COLO829 (cell line): Measurements from ENCODE around the gene SLC11A2.
"Not testable (repeated sequence)": the region's sequence is repeated elsewhere in the genome, so short reads cannot be mapped to it uniquely, and the experiment has no call there.

ENCODE experiments used
- DNase-seq: peaks from one replicate; pipeline ENCODE4 v3.0.0; 2012; ENCODE audit warnings: low spot score

SLC11A2 gene

DNA sequence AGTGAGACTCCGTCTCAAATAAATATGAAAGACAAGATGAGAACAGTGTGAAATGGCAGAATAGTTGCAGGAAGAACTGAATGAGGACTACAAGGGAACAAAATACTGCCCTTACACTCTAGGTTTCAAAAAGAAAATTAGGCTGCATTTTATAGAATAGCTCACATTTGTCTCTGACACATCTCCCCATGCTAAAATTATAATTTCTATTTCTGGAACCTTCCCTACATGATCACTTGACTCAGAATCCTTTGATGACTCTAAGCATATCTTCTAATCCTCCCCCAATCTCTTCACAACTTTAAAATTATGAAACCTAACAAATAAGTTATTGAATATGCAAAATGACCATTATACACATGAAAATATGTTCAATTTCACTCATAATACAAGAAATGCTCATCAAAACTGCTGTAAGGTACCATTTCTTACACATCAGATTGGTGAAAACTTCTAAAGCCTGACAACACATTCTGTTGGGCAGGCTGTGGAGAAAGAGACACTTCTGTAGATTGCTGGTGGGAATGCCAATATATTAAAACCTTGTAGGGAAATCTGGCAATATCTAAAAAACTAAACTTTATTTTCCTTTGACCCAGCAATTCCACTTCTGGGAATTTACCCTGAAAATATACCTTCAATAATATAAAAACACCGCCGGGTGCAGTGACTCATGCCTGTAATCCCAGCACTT lies 78.1 kb downstream of the SLC11A2 start:
- no peak for DNase-seq

DNA sequence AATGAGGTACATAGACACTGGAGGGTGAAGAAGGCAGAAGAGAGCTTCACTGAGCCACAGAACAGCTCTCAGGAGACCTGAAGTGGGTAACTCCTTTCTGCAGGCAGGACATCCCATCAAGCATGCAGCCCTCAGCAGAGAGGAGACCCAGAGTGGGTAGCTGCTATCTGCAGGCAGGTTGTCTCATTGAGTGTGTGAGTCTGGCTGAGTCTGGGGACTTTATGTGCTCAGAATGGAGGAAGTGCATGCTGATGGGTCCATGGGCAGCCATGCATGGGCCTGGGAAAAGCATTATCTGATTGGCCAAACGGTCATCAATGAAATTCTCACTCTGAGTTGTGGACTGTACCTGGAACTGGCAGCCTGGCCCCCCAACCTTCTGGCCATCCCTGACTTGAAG lies 88.5 kb downstream of the SLC11A2 start:
- no peak for DNase-seq

DNA sequence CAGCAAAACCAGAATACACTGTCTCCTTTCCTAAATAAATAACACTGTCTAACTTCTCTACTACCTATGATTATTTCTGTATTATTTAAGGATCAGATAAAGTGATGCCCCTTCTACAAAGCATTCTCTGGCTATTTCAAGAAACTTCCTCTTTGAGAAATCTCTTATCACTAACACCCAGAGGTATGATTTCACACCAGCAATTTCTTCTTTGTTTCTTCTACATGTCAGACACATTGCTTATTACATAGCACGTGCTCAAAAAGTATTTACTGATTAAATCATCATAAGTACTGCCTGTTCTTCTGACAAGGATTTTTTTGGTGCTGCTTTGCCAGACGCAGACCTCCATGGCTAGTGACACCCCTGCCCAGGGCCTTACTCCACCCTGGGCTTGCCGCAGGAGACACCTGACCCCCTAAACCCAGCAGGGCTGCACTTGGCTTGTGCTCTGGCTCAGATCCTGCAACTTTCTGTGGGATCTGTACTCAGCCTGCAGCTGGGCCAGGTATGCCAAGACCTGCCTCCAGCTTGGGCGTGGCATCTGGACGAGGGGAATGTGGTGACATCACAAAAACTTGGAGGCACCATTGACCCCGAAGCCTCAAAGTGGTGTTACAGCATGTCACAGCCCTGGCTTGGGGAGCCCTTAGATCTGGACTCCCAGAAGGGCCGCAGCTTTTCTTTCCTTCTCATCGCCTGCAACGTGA lies 89.2 kb downstream of the SLC11A2 start:
- DNase-seq: no peak

DNA sequence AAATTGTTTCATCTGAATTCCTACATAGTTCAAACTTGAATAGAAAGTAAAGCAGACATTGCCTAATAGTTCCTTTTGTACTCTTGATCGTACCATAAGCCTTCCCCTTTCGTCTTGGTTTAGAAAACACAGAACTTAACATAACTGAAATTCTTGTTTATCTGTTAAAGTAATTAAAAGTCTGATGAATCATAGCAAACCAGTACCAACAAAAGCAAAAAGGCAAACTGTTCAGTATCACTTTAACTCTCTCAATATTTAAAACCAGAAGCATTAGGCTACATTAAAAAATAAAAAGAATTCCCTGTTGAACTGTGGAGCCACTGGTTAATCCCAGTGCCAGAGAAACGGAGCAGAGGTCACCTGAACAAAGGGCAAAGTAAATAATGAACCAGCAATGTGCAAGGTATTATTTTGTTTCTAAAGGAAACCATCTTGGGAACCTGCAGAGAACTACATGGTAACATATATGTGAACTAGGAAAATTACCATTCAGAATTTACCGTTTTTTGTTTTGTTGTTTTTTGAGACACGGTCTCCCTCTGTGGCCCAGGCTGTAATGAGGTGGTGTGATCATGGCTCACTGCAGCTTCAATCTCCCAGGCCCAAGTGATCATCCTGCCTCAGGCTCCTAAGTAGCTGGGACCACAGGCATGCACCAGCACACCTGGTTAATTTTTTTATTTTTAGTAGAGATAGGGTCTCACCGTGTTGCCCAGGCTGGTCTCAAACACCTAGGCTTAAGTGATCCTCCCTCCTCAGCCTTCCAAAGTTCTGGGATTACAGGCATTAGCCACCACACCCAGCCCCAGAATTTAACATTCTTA lies 91.0 kb downstream of the SLC11A2 start:
- no peak for DNase-seq

DNA sequence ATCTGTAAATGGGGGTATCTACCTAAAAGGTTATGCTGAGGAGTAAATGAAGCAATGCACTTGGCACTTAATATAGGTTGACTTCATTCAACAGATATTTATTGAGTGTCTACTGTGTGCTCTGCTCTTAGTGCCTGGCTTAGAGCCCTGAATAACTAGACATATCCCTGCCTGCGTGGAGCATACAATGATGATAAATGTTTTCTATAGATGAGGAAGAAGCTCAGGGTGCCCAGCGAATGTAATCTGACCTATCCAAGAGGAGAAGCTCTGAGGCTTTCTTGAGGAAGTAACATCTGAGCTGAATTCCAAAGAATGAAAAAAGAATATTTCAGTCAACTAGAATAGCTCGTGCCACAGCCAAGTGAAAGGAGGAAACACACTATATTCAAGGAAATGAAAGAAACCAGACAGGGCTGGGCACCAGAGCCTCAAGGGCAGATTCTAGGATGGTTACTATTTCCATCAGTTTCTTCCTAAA lies 91.8 kb downstream of the SLC11A2 start:
- DNase-seq: no peak

DNA sequence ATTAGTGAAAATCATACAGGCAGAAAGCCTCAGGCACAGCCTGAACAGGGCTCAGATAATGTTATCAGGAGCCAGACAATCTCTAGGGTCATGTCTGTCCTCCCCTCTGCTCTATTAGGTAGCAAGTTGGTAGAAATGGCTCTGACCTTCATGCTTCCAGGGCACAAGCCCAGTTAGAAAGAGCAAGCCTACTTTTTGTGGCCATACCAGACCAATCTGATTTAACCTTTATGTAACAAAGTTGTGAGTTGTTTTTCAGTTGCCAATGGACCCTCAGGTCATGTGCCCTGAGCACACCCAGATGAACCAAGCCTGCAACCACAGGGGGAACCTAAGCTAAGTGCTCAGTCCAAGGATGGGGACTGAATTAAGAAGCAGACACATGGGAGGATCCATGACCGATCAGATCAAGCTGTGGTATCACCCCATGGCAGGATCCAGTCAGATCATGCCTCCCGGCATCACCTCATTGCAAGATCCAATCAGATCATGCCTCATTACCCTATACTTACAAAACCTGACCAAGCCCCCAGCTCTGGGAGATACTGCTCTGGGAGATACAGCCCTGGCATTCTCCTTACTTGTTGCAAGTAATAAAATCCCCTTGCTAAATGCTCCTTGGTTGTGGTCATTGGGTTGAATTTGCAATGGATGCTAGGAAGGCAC lies 92.6 kb downstream of the SLC11A2 start:
- DNase-seq: no peak

DNA sequence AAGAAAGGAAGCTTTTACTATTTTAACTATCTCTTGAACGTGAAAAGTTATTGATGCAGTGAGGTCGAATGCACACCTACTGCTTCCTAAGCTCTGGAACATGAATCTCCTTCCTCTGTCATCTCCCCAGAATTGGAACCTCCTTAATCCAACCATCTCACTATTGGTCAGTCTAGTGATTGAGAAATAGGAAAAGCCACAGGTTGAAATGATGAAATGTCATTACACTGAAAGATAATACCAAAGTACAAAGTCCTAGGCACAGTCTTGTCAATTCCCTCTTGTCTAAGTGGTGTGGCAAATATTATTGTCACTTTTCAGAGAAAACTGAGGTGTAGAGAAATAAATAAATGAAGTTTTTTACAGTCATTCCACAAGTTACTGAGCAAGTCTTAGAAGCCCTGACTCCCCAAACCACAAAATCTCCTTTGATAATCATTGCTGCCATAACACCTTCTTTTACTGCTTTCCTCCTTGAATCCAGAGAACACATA lies 93.3 kb downstream of the SLC11A2 start:
- DNase-seq: no peak

DNA sequence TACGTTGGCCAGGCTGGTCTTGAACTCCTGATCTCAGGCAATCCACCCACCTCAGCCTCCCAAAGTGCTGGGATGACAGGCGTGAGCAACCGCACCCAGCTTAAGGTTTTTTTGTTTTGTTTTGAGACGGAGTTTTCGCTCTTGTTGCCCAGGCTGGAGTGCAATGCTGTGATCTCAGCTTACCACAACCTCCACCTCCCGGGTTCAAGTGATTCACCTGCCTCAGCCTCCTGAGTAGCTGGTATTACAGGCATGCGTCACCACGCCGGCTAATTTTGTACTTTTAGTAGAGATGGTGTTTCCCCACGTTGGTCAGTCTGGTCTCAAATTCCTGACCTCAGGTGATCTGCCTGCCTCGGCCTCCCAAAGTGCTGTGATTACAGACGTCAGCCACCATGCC lies 95.7 kb downstream of the SLC11A2 start:
- DNase-seq: not testable (repeated sequence)

DNA sequence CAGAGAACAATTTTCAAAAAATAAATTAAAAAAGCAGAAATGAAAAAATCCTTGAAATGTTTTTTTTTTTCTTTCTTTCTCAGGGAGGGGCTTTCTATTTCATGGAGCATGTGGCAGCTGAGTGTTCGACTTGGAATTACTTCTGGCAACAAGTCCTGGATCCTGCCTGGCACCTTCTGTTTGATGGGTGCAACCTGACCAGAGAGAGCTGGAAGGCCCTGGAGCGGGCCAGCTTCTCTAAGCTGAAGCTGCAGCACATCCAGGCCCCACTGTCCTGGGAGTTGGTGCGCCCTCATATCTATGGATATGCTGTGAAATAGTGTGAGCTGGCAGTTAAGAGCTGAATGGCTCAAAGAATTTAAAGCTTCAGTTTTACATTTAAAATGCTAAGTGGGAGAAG lies 96.4 kb downstream of the SLC11A2 start:
- no peak for DNase-seq
